Limb (tissue), 2 donors: Measurements from ENCODE around the gene HACD2.

Source experiments
- DNase-seq, 2 donors: peaks; one replicate each; pipeline ENCODE4 v3.0.0-alpha.2; 2016; ENCODE audit errors: extremely low spot score in 2 of 2

Gene HACD2

GRCh38 chr3:123485551-123485950 is 99.3 kb downstream of the HACD2 start:
- DNase-seq = no peak

- no peak for DNase-seq
Measured at GRCh38 chr3:123483146-123483545, 101.7 kb downstream of the HACD2 start.

GRCh38 chr3:123481722-123482457 is 103.0 kb downstream of the HACD2 start:
- no peak for DNase-seq

- no peak for DNase-seq
Measured at GRCh38 chr3:123481071-123481470, 103.8 kb downstream of the HACD2 start.

GRCh38 chr3:123480428-123480827 is 104.4 kb downstream of the HACD2 start:
- no peak for DNase-seq

GRCh38 chr3:123479891-123480290 is 105.0 kb downstream of the HACD2 start:
- DNase-seq = no peak

- DNase-seq = no peak
Measured at GRCh38 chr3:123478314-123478713, 106.5 kb downstream of the HACD2 start.

- no peak for DNase-seq
Measured at GRCh38 chr3:123476967-123477750, 107.7 kb downstream of the HACD2 start.

GRCh38 chr3:123475786-123476185 is 109.1 kb downstream of the HACD2 start:
- DNase-seq = no peak

- DNase-seq = no peak
Measured at GRCh38 chr3:123471106-123471505, 113.7 kb downstream of the HACD2 start.

- DNase-seq = no peak
Measured at GRCh38 chr3:123469323-123469995, 115.4 kb downstream of the HACD2 start.

- DNase-seq = no peak
Measured at GRCh38 chr3:123467046-123467445, 117.8 kb downstream of the HACD2 start.

GRCh38 chr3:123464211-123464610 is 120.6 kb downstream of the HACD2 start:
- DNase-seq = no peak

GRCh38 chr3:123459862-123460261 is 125.0 kb downstream of the HACD2 start:
- no peak for DNase-seq

- no peak for DNase-seq
Measured at GRCh38 chr3:123458255-123458654, 126.6 kb downstream of the HACD2 start.

- no peak for DNase-seq
Measured at GRCh38 chr3:123457841-123458240, 127.0 kb downstream of the HACD2 start.

GRCh38 chr3:123453675-123454074 is 131.2 kb downstream of the HACD2 start:
- no peak for DNase-seq

- DNase-seq = no peak
Measured at GRCh38 chr3:123451186-123451585, 133.7 kb downstream of the HACD2 start.

- peak in 1 of 2 donors; percentile 77 for DNase-seq
Measured at GRCh38 chr3:123449997-123450604, 134.8 kb downstream of the HACD2 start.

- peak in 1 of 2 donors; percentile 70 for DNase-seq
Measured at GRCh38 chr3:123449102-123449996, 135.5 kb downstream of the HACD2 start.
